ENCODE data around the gene SPEF2.

DNA sequence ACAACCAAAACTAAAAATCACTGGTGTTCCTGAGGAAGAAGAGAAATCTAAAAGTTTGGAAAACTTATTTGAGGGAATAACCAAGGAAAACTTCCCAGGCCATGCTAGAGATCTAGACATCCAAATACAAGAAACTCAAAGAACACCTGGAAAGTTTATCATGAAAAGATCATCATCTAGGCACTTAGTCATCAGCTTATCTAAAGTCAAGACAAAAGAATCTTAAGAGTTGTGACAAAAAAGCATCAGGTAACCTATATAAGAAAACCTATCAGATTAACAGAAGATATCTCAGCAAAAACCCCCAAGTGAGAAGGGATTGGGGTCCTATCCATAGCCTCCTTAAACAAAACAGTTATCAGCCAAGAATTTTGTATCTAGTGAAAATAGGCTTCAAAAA lies 17.1 kb upstream of the SPEF2 start:
- TF ChIP-seq, protein P1, sequence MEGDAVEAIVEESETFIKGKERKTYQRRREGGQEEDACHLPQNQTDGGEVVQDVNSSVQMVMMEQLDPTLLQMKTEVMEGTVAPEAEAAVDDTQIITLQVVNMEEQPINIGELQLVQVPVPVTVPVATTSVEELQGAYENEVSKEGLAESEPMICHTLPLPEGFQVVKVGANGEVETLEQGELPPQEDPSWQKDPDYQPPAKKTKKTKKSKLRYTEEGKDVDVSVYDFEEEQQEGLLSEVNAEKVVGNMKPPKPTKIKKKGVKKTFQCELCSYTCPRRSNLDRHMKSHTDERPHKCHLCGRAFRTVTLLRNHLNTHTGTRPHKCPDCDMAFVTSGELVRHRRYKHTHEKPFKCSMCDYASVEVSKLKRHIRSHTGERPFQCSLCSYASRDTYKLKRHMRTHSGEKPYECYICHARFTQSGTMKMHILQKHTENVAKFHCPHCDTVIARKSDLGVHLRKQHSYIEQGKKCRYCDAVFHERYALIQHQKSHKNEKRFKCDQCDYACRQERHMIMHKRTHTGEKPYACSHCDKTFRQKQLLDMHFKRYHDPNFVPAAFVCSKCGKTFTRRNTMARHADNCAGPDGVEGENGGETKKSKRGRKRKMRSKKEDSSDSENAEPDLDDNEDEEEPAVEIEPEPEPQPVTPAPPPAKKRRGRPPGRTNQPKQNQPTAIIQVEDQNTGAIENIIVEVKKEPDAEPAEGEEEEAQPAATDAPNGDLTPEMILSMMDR (IDR thresholded peaks at IDR 0.05 in 2 of 3, conservative IDR thresholded peaks at IDR 0.05 in 1 of 3; ENCODE audit: control insufficient read depth in 2 of 3, extremely low read depth in 1 of 3, insufficient read depth in 1 of 3, low read depth in 3 of 3, low read length in 3 of 3): no peak
- TF ChIP-seq ZNF274 (IDR thresholded peaks at IDR 0.05; ENCODE audit: insufficient read depth, insufficient read length): no peak
- TF ChIP-seq SRF (IDR thresholded peaks at IDR 0.05; ENCODE audit: low read depth in 2 of 2, low read length in 2 of 2): no peak
- no peak for TF ChIP-seq CREB1 (IDR thresholded peaks at IDR 0.05; ENCODE audit: low read depth)
- no peak for TF ChIP-seq POLR2A (IDR thresholded peaks at IDR 0.05; ENCODE audit: low read depth, low read length)
- no peak for TF ChIP-seq STAT3 (IDR thresholded peaks at IDR 0.05; ENCODE audit: low read depth, low read length)
- TF ChIP-seq BRCA1 (IDR thresholded peaks at IDR 0.05; ENCODE audit: low read depth, low read length): no peak
- TF ChIP-seq POLR2AphosphoS5 (IDR thresholded peaks at IDR 0.05; ENCODE audit: low read length): no peak
- TF ChIP-seq, protein P2, sequence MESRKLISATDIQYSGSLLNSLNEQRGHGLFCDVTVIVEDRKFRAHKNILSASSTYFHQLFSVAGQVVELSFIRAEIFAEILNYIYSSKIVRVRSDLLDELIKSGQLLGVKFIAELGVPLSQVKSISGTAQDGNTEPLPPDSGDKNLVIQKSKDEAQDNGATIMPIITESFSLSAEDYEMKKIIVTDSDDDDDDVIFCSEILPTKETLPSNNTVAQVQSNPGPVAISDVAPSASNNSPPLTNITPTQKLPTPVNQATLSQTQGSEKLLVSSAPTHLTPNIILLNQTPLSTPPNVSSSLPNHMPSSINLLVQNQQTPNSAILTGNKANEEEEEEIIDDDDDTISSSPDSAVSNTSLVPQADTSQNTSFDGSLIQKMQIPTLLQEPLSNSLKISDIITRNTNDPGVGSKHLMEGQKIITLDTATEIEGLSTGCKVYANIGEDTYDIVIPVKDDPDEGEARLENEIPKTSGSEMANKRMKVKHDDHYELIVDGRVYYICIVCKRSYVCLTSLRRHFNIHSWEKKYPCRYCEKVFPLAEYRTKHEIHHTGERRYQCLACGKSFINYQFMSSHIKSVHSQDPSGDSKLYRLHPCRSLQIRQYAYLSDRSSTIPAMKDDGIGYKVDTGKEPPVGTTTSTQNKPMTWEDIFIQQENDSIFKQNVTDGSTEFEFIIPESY (IDR thresholded peaks at IDR 0.05): no peak
- no peak for TF ChIP-seq ESRRA (IDR thresholded peaks at IDR 0.05; ENCODE audit: low read length)
- TF ChIP-seq, protein P3, sequence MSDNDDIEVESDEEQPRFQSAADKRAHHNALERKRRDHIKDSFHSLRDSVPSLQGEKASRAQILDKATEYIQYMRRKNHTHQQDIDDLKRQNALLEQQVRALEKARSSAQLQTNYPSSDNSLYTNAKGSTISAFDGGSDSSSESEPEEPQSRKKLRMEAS (IDR thresholded peaks at IDR 0.05; ENCODE audit: low read depth, low read length): no peak
- TF ChIP-seq, protein P4, sequence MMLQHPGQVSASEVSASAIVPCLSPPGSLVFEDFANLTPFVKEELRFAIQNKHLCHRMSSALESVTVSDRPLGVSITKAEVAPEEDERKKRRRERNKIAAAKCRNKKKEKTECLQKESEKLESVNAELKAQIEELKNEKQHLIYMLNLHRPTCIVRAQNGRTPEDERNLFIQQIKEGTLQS (IDR thresholded peaks at IDR 0.05; ENCODE audit: borderline replicate concordance, extremely low read depth, low read depth, low read length): no peak
